NCI-H526 (cell line): Measurements from ENCODE around the gene SYS1.

Experiments
- DNase-seq, 2 experiments: peaks; one replicate each; lab custom pipeline; 2025; lab: John Stamatoyannopoulos, UW

Gene SYS1

GRCh38 chr20:45387274-45387673 lies 24.3 kb downstream of the SYS1 start:
- DNase-seq, result no peak

GRCh38 chr20:45390931-45391330 lies 28.0 kb downstream of the SYS1 start:
- no peak for DNase-seq

- DNase-seq, result no peak
These were observed 28.6 kb downstream of the SYS1 start for GRCh38 chr20:45391559-45391958.

- peak in 1 of 2 experiments; percentile 18 for DNase-seq
These were observed 29.8 kb downstream of the SYS1 start for GRCh38 chr20:45392733-45393132.

- DNase-seq, result no peak
These were observed 31.5 kb downstream of the SYS1 start for GRCh38 chr20:45394221-45395113.

GRCh38 chr20:45395114-45395415 lies 32.1 kb downstream of the SYS1 start:
- no peak for DNase-seq

- no peak for DNase-seq
These were observed 36.1 kb downstream of the SYS1 start for GRCh38 chr20:45399018-45399417.

- DNase-seq, result no peak
These were observed 37.5 kb downstream of the SYS1 start for GRCh38 chr20:45400346-45401031.

GRCh38 chr20:45402946-45403345 lies 40.0 kb downstream of the SYS1 start:
- DNase-seq, result no peak

GRCh38 chr20:45404438-45404837 lies 41.5 kb downstream of the SYS1 start:
- no peak for DNase-seq

GRCh38 chr20:45405571-45406259 lies 42.8 kb downstream of the SYS1 start:
- DNase-seq, result peak in 1 of 2 experiments; percentile 80

GRCh38 chr20:45406260-45407066 lies 43.5 kb downstream of the SYS1 start:
- peak; percentile 52 to 94 for DNase-seq

GRCh38 chr20:45407067-45407745 lies 44.2 kb downstream of the SYS1 start:
- DNase-seq, result peak; percentile 44 to 88

- DNase-seq, result peak in 1 of 2 experiments; percentile 37
These were observed 45.1 kb downstream of the SYS1 start, which contains the start of gene DBNDD2 for GRCh38 chr20:45407783-45408645. Gene DBNDD2, plus strand, starts transcription at chr20:45408289. Its CDS starts 179 bp downstream, at chr20:45408468.

GRCh38 chr20:45408646-45409213 lies 45.8 kb downstream of the SYS1 start:
- no peak for DNase-seq

- no peak for DNase-seq
These were observed 46.7 kb downstream of the SYS1 start for GRCh38 chr20:45409521-45410272.

- DNase-seq, result no peak
These were observed 47.9 kb downstream of the SYS1 start for GRCh38 chr20:45410887-45411286.

GRCh38 chr20:45412653-45413052 lies 49.7 kb downstream of the SYS1 start:
- DNase-seq, result no peak

GRCh38 chr20:45413479-45413878 lies 50.5 kb downstream of the SYS1 start:
- no peak for DNase-seq
